Measurements from ENCODE around the gene DISP3.

- TF ChIP-seq CTCF (IDR thresholded peaks at IDR 0.05; ENCODE audit: poor library complexity) (no peak), EZH2 (IDR thresholded peaks at IDR 0.05; ENCODE audit: borderline replicate concordance) (no peak), EZH2phosphoT487 (IDR thresholded peaks at IDR 0.05; ENCODE audit: low read depth, severe bottlenecking, unreplicated experiment) (no peak)
These were observed 62.3 kb downstream of the DISP3 start for GRCh38 chr1:11541236-11541635.

All from hepatocyte (in vitro differentiated cells).